Urinary bladder (tissue), 4 donors: Measurements from ENCODE around the gene OCIAD1. TPM values are rescaled to one million over a fixed set of nuclear protein-coding genes. Genes with fewer than 3 reads are reported as not detected.
A peak's percentile ranks its signal among the peaks of the same experiment; 100 is the strongest.
"Not testable (repeated sequence)": the region's sequence is repeated elsewhere in the genome, so short reads cannot be mapped to it uniquely, and the experiment has no call there.

Experiments used
- DNase-seq: peaks from one replicate; pipeline ENCODE4 v3.0.0-alpha.2; 2015; ENCODE audit errors: extremely low spot score
- H3K27ac ChIP-seq: one replicate; pipeline ENCODE4 v1.5.1; 2013; ENCODE audit warnings: low read depth, mild to moderate bottlenecking, moderate library complexity
- H3K36me3 ChIP-seq: one replicate; pipeline ENCODE4 v1.6.1; 2013; ENCODE audit warnings: mild to moderate bottlenecking, moderate library complexity; ENCODE audit not compliant: insufficient read depth
- H3K4me1 ChIP-seq: one replicate; pipeline ENCODE4 v1.6.1; 2013; ENCODE audit warnings: mild to moderate bottlenecking, moderate library complexity; ENCODE audit not compliant: insufficient read depth
- H3K4me3 ChIP-seq: one replicate; pipeline ENCODE4 v1.5.1; 2013; ENCODE audit warnings: low read depth, low read length
- WGBS: extraction: QIAGEN DNeasy Blood & Tissue Kit; methylation state at CpG from one replicate; pipeline ENCODE4 v1.1.7; 2013; 5-methylcytosine and 5-hydroxymethylcytosine counted together
- polyA plus RNA-seq: library from polyadenylated mRNA; stranded (reverse); fragments of 200-250 nt; gene quantifications from one replicate; pipeline ENCODE4 v1.2.3, GENCODE V29; 2013
- total RNA-seq: library from RNA; depleted of rRNA; stranded (reverse); fragments of >200 nt; gene quantifications from one replicate; pipeline ENCODE4 v1.2.3, GENCODE V29; 2014
- donor health status: healthy with polysubstance abuse.
- donor health status: healthy.

The OCIAD1 gene
- total and polyA plus RNA-seq, 2 donors = 134 to 140 TPM

GRCh38 chr4:48889750-48890149 is 58.9 kb downstream of the OCIAD1 start:
- H3K27ac ChIP-seq, H3K4me1 ChIP-seq, H3K4me3 ChIP-seq, H3K36me3 ChIP-seq, DNase-seq: not testable (repeated sequence)
- 96% methylated on average over 3 of the region's 3 CpGs for WGBS

DNA sequence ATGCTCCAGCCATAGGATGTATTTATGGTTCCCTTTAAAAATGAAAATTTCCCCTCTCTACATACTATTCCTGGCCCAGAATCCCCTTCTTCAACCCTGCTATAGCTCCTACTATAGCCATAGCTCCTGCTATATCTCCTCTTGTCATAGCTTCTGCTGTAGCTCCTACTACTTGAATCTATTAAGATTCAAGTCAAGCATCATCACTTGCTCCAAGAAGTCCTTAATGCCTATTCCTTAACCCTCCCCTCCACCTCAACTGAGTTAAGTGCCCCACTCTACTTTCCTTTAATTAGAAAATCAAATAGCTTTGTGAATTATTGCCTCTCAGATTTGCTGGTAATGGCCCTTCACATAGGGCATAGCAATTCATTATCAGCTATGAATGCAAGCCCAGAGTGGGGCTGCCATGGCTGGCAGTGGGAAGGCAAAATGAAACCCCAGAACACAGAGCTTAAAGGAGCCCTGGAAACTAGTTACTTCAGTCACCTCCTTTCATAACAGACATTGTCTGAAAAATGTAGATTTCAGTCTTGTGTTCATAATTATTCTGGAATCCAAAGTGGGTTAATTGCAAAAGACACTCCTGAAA is 60.2 kb downstream of the OCIAD1 start:
- H3K4me3 ChIP-seq = no peak overlapping the region

DNA sequence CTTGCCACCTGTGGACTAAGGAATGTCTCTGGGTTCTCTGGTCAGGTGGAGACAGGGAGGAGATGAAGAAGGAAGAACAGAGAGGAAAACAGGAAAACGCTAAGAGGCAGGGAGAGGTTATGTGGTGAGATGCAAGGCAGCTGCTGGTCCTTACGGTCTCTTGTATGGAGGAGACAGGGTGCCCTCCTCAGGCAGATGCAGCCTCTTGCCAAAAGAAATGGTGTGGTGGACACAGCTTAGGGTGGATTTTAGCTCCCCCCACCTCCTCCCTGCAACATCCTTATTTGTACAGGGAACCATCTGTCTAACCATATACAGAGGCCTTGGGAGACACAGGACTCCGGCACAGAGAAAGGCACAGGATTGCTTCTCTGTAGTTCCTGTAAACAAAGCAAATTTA is 66.0 kb downstream of the OCIAD1 start:
- WGBS = 84% methylated on average over 3 of the region's 3 CpGs
- no peak overlapping the region for H3K4me3 ChIP-seq
- H3K27ac ChIP-seq = no peak overlapping the region
- no peak for DNase-seq
- no peaks in the 10 kb centered on the region for H3K4me1 ChIP-seq
- H3K36me3 ChIP-seq = peaks cover 7% of the 10 kb centered on the region

More for the DNA sequence above, 60.2 kb downstream of the OCIAD1 start:
- Histone ChIP-seq H3K4me1 (no peaks in the 10 kb centered on the region), H3K27ac (no peak overlapping the region), H3K36me3 (peaks cover 9% of the 10 kb centered on the region)
- no peak for DNase-seq

DNA sequence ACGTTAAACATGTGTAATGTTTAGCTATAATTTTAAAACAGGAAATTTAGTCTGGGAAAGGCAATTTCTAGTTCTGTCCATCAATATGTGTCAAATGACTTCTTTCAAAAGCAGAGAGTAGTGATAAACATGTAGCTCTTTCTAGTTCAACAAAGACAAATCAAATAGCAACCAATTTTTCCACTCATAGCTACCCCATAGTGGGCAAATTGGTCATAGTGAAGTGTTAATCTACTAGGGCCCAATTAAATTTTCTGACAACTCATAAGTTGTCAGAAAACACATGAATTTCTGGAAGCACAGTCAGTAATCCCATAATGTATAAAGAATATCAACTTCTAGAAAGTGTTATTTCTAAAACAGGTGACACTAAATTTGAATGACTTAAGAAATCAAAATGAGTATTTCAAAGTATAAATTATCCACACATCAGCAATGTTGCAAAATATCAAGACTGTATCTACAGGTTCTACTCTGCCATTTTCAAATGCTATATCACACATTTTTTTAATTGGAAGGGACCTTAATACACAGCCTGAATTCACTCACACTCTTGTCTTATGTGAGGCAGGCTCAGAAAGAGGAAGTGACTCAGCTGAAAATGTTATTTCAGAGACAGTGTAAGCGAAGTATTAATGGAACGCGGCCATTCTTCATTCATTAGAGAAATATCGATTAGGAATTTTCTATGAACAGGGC is 68.0 kb downstream of the OCIAD1 start:
- Histone ChIP-seq H3K4me1 (no peaks in the 10 kb centered on the region), H3K36me3 (peaks cover 4% of the 10 kb centered on the region), H3K4me3 (no peak overlapping the region), H3K27ac (no peak overlapping the region)
- no peak for DNase-seq
- 83% methylated on average over 5 of the region's 5 CpGs for whole genome bisulfite sequencing

GRCh38 chr4:48899432-48899749 is 68.5 kb downstream of the OCIAD1 start:
- no peak overlapping the region for H3K27ac ChIP-seq
- WGBS = 63% methylated on average over 1 of the region's 1 CpG
- peaks cover 4% of the 10 kb centered on the region for H3K36me3 ChIP-seq
- H3K4me1 ChIP-seq = no peaks in the 10 kb centered on the region
- DNase-seq = no peak
- no peak overlapping the region for H3K4me3 ChIP-seq

DNA sequence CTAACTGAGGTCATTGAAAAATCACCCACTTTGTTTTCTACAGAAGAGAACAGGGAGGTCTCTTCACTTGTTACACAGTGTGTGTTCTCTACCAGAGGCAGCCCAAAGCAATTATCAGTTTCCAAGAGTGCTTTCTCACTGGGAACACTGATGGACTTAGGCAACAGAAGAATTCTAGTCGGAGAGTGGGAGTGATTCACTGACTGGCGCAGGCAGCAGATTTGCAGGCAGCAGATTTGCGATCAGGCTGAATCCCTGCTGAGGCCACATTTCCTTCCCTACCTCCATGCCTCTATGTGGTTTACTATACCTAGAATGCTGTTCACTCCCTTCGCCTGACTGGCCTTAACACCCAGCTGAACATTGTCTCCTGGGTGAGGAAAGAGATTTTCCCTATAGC is 69.1 kb downstream of the OCIAD1 start:
- peaks cover 4% of the 10 kb centered on the region for H3K36me3 ChIP-seq
- 82% methylated on average over 4 of the region's 4 CpGs for WGBS
- no peaks in the 10 kb centered on the region for H3K4me1 ChIP-seq
- no peak overlapping the region for H3K27ac ChIP-seq
- H3K4me3 ChIP-seq = no peak overlapping the region
- no peak for DNase-seq

DNA sequence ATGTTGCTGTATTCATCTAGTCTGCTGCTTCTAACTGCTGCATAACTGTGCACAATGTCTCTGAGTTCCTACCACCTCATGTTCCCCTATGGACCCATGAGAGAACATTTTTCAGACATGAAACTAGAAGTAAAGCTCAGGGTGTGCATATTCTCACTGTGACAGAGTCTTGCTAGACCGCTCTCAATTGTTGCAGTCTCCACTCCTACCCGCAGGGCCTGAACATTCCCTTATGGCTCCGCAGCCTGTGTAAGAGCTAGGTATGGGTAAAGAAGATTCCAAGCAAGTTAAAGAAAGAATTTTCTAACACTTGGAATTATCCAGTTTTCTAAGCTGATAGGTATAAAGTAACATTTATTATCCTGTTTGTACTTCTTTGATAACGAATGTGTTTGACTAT is 70.3 kb downstream of the OCIAD1 start:
- no peak overlapping the region for H3K4me3 ChIP-seq
- no peak overlapping the region for H3K27ac ChIP-seq
- no peaks in the 10 kb centered on the region for H3K4me1 ChIP-seq
- DNase-seq = no peak
- no peaks in the 10 kb centered on the region for H3K36me3 ChIP-seq
- WGBS = 97% methylated on average over 4 of the region's 4 CpGs

DNA sequence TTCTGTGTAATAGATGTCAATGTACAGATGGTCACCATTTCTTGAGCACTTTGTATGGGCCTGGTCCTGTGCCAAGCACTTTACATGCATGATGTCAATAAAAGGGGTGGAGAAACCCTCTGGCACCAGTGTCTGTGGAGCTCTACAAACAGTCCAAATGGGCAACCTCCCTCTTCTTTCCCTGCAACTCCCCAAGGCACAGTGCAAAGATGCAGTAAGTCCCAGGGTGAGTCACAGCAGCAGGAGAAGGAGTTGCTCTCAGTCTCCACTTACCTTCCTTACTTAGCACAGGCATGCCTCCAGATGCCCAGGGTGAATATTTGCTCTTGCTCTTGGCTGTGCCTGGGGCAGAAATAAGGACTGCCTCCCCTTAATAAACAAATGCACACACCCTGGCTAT is 71.4 kb downstream of the OCIAD1 start:
- no peaks in the 10 kb centered on the region for H3K4me1 ChIP-seq
- H3K4me3 ChIP-seq = no peak overlapping the region
- DNase-seq = no peak
- H3K36me3 ChIP-seq = no peaks in the 10 kb centered on the region
- no peak overlapping the region for H3K27ac ChIP-seq

GRCh38 chr4:48904101-48904500 is 73.2 kb downstream of the OCIAD1 start:
- 94% methylated on average over 4 of the region's 4 CpGs for WGBS
- H3K27ac ChIP-seq = no peak overlapping the region
- no peaks in the 10 kb centered on the region for H3K4me1 ChIP-seq
- no peak overlapping the region for H3K4me3 ChIP-seq
- no peak for DNase-seq
- H3K36me3 ChIP-seq = no peaks in the 10 kb centered on the region

- H3K27ac ChIP-seq = no peak overlapping the region
- H3K4me3 ChIP-seq = no peak overlapping the region
- H3K36me3 ChIP-seq = no peaks in the 10 kb centered on the region
- H3K4me1 ChIP-seq = no peaks in the 10 kb centered on the region
- WGBS = 89% methylated on average over 3 of the region's 3 CpGs
- DNase-seq = no peak
Measured at GRCh38 chr4:48904541-48905142, 73.8 kb downstream of the OCIAD1 start.

DNA sequence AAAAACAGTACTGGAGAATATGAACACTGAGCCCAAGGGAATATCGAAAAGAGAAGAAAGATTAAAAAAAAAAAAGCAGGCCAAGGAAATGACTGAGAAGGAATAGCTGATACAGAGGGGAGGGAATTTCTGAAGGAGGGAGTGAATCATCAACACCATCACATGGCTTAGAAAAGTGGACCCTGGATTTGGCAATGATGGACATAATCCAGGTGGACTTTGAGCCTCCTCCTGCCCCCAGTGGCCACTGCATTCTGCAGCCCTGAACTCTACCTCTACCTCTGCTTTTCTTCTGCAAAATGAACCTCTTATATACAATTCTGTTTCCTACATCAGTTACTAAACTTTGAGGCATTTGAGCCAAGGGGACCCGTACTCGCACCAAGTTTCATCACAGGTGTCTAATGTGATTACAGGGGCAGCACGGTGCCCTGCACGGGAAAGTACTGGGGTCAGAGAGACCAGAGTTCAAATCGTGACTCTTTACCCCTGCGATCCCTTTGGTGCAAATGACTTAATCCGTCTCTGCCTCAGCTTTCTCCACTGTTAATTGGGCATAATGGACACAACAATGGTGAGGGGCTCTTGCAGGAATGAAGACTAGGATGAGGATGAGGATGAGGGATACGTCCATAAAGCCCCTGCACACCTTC is 74.6 kb downstream of the OCIAD1 start:
- 81% methylated on average over 9 of the region's 9 CpGs for WGBS
- Histone ChIP-seq H3K4me1 (no peaks in the 10 kb centered on the region), H3K36me3 (no peaks in the 10 kb centered on the region), H3K27ac (no peak overlapping the region), H3K4me3 (peak overlapping the region; percentile 63)
- DNase-seq = no peak

GRCh38 chr4:48906206-48907173 is 75.6 kb downstream of the OCIAD1 start, which contains the start of gene OCIAD2:
Gene OCIAD2, minus strand, starts transcription at chr4:48906774. Its CDS starts 2,225 bp downstream, at chr4:48904549.
- H3K36me3 ChIP-seq = no peaks in the 10 kb centered on the region
- peak within 1 kb of the TSS; percentile 63 for H3K4me3 ChIP-seq
- peak; percentile 45 for DNase-seq
- WGBS = 9% methylated on average over 65 of the region's 65 CpGs
- peak within 1 kb of the TSS; percentile 6 for H3K27ac ChIP-seq
- no peaks in the 10 kb centered on the region for H3K4me1 ChIP-seq
